Measurements from ENCODE around the gene HTR1D.

The HTR1D gene

GRCh38 chr1:23150125-23150524, 67.2 kb downstream of the HTR1D start:
- no peak for TF ChIP-seq CTCF (IDR thresholded peaks at IDR 0.05; ENCODE audit: low read depth, low read length, missing control alignments)
- no peaks in the 10 kb centered on the region for H3K27me3 ChIP-seq (replicated peaks)
- no peak overlapping the region for H3K4me3 ChIP-seq (ENCODE audit: low read depth, low read length)
- in situ Hi-C loops (cut with HindIII; ENCODE audit: low pct_ligation_motif_present, low sequenced_read_pairs) = no loop called here
- no peak overlapping the region for H3K27ac ChIP-seq
- H3K36me3 ChIP-seq (replicated peaks) = peaks cover 5% of the 10 kb centered on the region
- no peak for DNase-seq

- Histone ChIP-seq H3K27me3 (replicated peaks) (no peaks in the 10 kb centered on the region), H3K36me3 (replicated peaks) (peaks cover 5% of the 10 kb centered on the region), H3K4me3 (ENCODE audit: low read depth, low read length) (no peak overlapping the region), H3K27ac (no peak overlapping the region)
- no peak for TF ChIP-seq CTCF (IDR thresholded peaks at IDR 0.05; ENCODE audit: low read depth, low read length, missing control alignments)
- DNase-seq = no peak
- in situ Hi-C loops (cut with HindIII; ENCODE audit: low pct_ligation_motif_present, low sequenced_read_pairs) = no loop called here
Observed at GRCh38 chr1:23149114-23149513, 68.2 kb downstream of the HTR1D start.

- in situ Hi-C loops (cut with HindIII; ENCODE audit: low pct_ligation_motif_present, low sequenced_read_pairs) = no loop called here
- H3K27ac ChIP-seq = no peak overlapping the region
- DNase-seq = no peak
Observed at GRCh38 chr1:23148084-23148483, 69.2 kb downstream of the HTR1D start.

More at GRCh38 chr1:23148084-23148483, 69.2 kb downstream of the HTR1D start:
- H3K4me3 ChIP-seq (ENCODE audit: low read depth, low read length) = no peak overlapping the region
- TF ChIP-seq CTCF (IDR thresholded peaks at IDR 0.05; ENCODE audit: low read depth, low read length, missing control alignments) = no peak
- peaks cover 4% of the 10 kb centered on the region for H3K36me3 ChIP-seq (replicated peaks)
- no peaks in the 10 kb centered on the region for H3K27me3 ChIP-seq (replicated peaks)
